Neural cell (in vitro differentiated cells): Measurements from ENCODE around the gene PPP2R5B.

Source experiments
- EZH2 ChIP-seq: fragments of 200-600, 300-800 bp; shearing (Covaris generic), sonication (generic); IDR thresholded peaks from 2 replicates; pipeline ENCODE4 v1.6.1; 2014; ENCODE audit warnings: antibody characterized with exemption, low read length, borderline replicate concordance, mild to moderate bottlenecking; ENCODE audit not compliant: insufficient read depth, poor library complexity, severe bottlenecking
- TAF1 ChIP-seq: IDR thresholded peaks from 2 replicates; pipeline ENCODE4 v1.6.1; 2012; ENCODE audit warnings: low read depth

DNA sequence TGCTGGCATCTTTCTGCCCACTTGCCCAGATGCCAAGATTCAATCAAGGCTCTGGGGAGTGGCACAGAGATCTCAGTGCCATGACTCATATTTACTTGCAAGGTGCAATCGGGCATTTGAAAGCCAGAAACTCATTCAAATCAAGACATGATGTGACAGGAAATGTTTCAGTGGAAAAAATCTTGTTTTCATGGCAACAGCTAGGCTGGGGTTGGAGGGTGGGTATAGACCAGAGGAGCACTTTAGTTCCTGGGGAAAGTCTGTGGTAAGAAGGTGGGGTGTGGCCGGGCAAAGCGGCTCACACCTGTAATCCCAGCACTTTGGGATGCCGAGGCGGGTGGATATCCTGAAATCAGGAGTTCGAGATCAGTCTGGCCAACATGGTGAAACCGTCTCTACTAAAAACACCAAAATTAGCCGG is 46.3 kb downstream of the PPP2R5B start:
- TF ChIP-seq TAF1: no peak
- no peak for TF ChIP-seq EZH2
